Hematopoietic multipotent progenitor cell treated with erythropoietin and hydrocortisone succinate and interleukin-3 and kit ligand, for 4 days (in vitro differentiated cells): ENCODE data around the gene ADGRB3.
"Not testable (repeated sequence)": the region's sequence is repeated elsewhere in the genome, so short reads cannot be mapped to it uniquely, and the experiment has no call there.

Source experiments
- DNase-seq: peaks from one replicate; pipeline ENCODE4 v3.0.0-alpha.2; 2015

ADGRB3 gene

DNA sequence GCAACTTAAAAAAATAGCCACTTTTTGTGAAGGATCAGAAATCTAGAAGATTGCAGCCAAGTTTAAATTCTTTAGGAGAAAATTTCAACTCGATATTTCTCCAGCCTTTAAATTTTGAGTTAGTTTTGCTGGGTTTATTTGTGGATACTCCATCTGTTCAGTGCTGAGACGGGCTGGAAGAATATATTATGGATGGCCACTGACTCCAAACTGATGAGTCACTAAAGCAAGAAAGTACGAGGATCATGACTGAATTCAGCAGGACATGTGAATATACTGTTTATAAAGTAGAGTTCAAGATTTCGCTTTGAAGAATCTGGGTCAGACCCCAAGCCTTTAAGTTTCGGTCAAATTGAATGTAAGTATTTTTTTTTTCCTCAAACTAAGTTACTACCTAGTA, 199.5 kb downstream of the ADGRB3 start:
- no peak for DNase-seq

DNA sequence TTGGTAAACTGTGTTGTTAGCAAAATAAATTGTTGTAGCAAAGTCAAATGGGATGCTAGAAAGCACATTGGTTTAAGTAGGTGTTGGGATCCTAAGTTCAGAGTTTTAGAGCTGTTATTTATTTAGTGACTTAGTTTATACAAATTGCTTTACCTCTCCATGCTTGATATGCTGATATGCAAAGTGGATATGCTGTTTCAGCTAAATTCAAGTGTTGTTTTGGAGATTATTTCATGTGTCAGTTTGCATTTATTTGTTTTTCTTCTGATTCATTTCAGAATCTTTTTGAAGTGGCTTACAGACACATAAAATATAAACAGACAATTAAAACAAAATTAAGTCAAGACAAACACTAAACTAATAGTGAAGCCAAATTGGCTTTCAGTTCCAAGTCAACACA, 203.5 kb downstream of the ADGRB3 start:
- DNase-seq = no peak

DNA sequence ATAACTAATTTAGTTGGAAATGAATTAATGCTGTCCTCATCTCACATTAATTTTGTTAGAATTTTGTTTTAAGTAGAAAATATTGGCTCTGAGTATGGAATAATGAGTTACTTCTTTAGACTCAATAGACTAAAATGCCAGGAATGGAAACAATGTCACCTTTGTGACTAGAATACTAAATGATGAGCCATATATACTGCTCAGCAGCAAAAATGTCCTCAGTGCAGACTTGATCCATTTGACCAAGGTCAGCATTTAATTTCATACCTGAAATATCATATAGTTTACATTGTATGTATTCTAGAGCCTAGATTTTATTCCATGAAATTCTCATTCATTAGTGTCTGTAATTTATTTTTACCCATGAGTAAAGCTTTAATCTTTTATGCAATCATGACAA, 217.7 kb downstream of the ADGRB3 start:
- no peak for DNase-seq

DNA sequence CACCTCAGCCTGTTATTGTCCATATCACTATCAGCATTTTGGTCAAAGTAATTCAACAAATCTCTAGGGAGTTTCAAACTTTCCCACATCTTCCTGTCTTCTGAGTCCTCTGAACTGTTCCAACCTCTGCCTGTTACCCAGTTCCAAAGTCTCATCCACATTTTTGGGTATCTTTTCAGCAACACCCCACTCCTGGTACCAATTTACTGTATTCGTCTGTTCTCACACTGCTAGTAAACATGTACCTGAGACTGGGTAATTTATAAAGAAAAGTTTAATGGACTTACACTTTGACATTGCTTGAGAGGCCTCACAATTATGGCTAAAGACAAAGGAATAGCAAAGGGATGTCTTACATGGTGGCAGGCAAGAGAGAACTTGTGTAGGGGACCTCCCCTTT, 224.2 kb downstream of the ADGRB3 start:
- no peak for DNase-seq

DNA sequence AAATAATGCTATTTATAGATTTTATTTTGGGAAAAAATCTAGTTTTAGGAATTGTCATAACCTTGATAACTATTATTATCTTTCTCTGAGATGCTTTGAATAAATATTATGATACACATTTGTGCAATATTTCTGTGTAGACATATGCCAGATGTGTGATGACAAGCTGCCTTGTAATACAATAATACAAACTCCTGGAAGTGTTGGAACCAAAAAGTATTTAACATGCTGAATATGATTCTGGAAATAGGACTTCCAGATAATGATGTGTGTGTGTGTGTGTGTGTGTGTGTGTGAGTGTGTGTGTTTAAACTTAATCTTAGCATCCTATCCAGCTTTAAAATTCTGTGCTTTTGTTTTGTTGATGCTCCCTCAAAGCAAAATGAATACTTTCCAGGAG, 233.6 kb downstream of the ADGRB3 start:
- no peak for DNase-seq

DNA sequence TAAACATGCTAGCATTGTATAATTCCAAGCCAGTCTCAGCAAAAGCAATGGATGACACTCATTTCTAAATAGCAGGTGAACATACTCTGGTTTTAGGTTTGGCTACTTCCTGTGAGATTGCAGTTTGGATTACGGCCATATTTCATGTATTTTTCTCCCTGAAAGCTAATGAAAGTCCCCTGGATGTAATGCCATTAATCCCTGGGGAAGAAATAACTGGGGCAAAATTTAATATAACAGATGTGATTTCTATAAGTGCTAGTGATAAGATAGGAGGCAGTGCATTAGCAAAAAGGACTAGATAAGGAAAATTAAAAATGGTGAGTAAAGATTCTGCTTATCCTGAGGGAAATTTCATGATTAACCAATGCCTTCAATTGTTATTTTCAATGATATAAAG, 238.2 kb downstream of the ADGRB3 start:
- DNase-seq = no peak

DNA sequence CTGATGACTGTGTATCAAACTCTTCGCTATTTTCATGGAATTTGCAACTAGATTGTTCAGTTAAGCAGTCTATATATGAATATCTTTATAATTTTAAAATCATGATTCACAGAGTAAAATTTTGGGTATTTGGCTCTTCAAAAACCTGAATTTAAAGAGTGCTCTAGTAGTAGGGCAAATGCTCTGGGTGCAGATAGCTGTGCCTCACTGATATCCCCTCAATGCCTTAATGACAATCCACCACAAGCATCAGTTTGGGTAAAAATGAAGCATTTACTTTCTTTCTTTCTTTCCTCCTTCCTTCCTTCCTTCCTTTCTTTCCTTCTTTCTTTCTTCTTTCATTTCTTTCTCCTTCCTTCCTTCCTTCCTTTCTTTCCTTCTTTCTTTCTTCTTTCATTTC, 239.7 kb downstream of the ADGRB3 start:
- DNase-seq = no peak

DNA sequence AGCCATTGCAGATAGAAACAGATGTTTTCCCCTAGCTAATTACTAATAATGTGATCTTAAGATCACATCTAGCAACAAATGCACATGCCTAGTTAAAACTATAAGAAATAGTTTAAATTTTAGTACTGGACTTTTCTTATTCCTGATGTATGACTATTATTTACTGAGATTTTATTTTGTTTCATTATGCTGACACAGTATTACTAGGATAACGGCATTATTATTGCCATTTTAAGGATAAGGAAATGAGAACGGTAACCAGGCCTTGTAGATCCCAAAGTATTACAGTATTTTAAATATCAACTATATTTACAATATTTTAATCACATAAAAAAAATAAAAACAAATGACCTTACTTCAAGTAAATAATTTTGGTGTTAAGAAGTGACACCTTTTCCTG, 240.3 kb downstream of the ADGRB3 start:
- no peak for DNase-seq

DNA sequence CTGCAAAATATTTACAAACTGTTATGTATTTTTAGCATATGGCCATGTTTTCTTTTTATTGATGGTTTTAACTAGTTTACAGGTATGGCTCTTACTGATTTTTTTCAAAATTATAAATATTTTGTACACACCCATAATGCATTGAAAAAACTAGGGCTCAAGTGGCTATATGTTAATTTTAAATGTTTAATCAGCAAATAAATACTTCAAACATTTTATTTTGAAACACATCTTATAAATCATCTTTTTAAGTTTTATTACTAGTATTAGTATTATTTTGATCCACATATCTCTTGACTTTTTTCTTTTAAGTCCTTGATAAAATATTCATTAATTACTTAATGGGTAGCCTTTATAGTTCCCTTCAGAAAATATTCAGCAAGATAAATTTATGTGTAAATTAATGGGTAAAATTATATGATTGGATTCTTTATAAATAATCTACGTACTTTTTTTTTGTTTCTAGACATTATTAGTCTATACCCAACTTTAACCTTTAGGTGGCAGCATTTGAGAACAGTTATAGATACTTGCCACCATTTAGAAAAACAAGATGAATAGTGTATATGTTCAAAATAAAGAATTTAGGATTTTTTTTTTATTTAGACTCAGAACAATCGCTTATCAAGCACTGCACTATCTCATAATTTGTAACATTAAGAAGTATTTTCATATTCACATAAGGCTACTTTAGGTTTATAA, 241.9 kb downstream of the ADGRB3 start:
- peak; percentile 59 for DNase-seq

DNA sequence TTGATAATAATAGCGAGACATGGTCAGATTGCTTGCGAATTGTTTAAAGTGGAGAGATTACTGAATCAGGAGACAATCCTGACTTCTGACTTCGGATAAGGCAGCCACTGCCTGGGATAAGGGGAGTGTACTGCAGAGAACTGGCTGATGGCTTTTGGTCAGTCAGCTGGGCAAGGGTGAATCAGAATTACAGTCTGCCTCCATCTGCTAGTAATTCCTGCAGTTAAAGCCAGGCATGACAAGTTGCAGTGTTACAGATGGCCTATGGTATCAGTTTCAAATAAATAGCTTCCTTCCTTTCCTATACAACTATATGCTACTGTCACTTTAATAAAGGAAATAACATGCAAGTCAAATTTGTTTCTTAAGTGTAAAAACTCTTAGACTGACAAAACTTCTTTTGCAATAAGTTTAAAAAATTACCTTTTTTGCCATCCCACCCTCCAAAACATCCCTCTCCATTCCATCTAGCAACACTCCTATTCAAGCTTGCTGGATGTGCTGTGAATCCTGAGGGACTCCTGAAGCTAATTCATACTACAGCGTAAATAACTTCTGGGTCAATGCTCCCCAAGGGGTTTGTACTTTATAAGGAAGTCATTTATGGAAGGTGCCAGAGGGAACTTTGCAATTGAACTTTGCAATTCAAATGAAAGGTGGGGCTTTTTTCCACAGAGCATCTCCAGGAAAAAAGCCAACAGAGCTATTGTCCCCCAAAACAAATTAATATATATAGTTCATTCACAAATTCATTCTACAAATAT, 245.2 kb downstream of the ADGRB3 start:
- no peak for DNase-seq

DNA sequence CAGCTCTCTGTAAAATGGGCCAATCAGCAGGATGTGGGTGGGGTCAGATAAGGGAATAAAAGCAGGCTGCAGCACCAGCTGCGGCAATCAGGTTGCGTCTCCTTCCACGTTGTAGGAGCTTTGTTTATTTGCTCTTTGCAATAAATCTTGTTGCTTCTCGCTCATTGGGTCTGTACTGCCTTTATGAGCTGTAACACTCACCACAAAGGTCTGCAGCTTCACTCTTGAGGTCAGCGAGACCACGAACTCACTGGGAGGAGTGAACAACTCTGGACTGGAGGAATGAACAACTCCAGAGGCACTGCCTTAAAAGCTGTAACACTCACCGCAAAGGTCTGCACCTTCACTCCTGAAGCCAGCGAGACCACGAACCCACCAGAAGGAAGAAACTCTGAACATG, 248.2 kb downstream of the ADGRB3 start:
- not testable (repeated sequence) for DNase-seq

DNA sequence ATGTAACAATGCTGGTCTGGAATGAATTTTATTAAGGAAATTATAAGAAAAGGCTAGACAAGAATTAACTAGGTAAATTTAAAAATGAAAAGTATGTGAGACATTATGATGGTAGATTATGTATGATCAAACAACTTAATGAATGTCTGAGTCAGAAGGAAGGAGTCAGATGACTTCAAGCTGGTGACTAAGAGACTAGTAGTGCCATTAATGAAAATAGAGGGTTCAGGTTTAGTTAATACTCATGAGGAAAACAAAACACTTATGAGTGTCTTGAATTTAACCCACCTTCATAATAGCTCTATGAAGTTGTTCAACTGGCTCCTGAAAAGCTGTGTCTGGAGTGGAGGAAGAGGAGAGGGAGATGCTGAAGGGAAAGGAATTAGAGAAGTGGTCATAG, 256.3 kb downstream of the ADGRB3 start:
- no peak for DNase-seq

DNA sequence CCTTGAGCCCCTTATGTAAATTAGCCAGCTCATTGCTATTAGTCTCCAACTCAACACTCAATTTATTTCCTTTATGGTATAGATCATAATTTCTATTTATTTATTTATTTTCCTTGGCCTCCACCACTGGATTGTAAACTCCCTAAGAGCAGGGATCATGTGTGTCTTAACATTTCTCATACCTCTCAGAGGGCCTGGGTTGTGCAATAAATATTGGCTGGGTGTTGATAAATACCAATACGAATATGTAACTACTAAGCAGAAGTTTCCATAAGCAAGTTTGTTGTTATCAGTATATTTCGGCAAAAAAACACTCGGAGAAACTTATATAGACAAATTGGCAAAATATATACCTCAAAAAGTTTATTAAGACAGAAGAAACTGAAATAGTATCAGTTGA, 257.4 kb downstream of the ADGRB3 start:
- DNase-seq = no peak

DNA sequence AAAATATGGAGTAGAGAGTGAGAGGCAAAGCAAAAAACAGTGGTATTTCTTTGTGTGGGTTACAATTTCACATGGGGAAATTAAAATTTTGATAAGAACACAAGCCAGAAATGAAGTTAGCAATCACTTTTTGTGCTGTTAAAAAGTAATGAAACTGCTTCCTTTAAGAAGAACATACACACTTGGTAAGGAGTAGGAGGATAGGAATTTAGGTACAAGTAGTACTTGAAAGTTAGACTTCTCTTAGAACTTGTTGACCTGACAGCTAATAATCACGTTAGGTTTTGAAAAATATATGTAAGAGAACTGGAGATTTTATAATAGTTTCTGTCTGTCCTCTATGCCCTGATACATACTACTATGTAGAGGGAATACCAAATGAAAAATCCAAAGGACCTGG, 260.8 kb downstream of the ADGRB3 start:
- no peak for DNase-seq

DNA sequence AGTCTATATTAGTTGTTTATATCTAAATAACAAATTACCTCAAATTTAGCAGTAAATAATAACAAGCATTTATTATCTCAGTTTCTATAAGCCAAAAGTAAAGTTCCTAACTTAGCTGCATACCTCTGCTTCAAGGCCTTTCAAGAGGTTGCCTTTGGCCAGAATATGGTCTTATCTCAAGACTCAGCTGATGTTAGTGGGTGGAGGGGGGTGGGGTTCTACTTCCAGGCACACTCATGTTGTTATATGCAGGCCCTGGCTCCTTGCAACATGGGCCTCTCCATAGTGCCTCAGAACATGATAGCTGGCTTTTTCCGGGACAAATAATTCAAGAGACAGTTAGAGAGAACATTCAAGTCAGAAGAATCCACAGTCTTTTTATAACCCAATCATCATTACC, 266.0 kb downstream of the ADGRB3 start:
- peak; percentile 5 for DNase-seq

DNA sequence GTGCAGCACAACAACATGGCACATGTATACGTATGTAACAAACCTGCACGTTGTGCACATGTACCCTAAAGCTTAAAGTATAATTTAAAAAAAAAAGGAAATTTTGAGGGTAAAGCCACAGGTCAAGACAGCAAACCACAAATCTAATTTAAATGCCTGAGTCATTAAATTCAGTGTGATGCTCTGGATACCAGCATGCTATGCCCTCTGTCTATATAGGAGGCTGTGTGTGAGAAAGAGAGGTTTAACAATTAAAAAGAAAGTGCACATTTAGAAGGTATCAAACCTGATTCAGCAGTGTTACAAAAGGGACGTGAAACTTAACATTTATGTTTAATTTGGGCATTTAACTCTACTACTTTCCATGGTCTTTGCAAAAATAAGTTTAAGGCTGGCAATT, 276.3 kb downstream of the ADGRB3 start:
- DNase-seq = no peak

DNA sequence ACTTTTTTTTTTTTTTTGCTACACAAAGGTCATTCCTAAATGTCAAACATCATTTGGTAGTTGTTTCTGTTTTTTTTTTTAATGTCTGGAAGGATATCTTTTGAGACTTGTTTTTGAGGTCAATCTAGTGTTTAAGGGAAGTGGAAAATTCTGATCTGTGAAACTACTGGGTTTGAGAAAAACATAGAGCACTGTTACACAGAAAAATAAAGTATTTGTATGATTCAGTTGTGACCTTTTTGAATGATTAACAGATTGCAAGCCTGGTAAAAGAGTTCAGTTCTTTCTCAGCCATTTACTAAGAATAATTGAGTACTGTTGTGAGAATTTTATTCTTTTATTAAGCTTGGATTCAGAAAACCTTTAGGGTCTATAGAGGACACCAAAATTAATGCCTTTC, 276.7 kb downstream of the ADGRB3 start:
- no peak for DNase-seq

DNA sequence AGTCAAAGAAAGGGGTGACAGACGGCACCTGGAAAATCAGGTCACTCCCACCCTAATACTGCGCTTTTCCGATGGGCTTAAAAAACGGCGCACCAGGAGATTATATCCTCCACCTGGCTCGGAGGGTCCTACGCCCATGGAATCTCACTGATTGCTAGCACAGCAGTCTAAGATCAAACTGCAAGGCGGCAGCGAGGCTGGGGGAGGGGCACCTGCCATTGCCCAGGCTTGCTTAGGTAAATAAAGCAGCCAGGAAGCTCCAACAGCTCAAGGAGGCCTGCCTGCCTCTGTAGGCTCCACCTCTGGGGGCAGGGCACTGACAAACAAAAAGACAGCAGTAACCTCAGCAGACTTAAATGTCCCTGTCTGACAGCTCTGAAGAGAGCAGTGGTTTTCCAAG, 277.7 kb downstream of the ADGRB3 start:
- not testable (repeated sequence) for DNase-seq

DNA sequence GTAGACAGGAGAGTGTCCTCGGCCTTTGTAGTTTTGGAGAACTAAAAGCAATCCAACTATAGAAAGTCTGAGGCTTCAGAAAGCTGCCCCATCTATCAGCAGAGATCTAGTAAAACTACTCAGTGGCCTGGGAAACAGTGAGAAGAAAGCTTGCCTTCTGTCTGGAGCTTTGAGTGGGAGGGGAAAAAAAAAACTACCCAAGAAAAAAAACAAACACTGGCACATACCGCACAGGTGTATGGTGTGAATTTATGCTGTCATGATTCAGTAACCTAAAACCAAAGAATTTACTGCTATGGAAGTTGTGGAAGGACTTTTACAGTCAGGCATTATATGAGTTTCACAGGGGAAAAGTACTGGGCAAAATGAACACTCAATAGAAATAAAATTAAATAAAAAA, 280.5 kb downstream of the ADGRB3 start:
- DNase-seq = no peak

DNA sequence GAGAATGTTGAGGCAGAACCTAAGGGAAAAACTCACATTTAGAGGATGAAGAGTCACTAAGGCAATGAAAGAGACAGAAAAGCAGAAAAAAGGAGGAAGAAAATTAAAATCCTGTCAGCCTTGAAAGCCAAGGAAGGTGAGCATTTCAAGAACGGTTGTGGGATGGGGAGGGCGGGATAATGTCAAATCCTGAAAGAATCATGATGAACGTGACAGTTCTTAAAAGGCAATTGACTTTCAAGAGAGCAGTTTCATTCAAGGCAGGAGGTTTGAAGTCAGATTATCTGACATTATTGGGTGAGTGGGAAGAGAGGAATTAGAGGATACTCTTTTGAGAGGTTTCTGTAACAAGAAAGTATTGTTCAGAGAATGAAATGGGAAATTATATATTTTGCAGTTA, 284.5 kb downstream of the ADGRB3 start:
- DNase-seq = no peak

DNA sequence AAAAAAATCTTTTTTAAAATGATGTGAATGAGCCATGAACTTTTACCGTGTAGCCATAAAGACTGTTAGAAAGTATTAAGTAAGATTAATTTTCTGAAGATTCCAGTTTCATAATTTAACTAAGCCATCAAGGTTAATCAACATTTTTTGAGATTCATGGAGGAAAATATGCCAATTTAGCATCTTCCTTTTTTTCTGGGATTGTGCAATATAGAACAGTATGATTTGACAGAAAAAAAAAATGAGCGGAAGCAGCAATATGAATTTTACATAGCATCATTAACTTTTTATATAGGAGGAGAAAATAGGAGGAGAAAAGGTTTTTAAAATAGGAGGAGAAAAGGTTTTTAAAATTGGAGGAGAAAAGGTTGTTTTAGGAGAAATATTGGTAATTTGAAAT, 306.3 kb downstream of the ADGRB3 start:
- no peak for DNase-seq

DNA sequence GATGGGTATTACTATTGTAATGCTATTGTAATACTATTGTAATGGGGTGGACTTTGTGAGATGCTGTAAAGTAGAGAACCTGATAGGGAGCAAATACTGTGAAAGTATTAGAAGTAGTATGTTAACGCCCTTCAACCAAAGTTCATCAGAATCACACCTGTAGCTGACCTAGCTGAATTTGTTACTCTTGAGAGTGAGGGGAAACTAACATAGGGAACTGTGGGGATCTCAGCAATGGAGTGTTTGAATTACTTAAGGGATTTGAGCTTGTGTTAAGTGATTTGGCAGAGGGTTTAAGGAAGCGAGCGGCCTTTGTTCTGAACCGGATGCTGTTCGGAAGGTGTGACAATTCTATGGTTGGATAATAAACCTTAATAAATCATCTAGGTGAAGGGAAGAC, 312.6 kb downstream of the ADGRB3 start:
- no peak for DNase-seq

DNA sequence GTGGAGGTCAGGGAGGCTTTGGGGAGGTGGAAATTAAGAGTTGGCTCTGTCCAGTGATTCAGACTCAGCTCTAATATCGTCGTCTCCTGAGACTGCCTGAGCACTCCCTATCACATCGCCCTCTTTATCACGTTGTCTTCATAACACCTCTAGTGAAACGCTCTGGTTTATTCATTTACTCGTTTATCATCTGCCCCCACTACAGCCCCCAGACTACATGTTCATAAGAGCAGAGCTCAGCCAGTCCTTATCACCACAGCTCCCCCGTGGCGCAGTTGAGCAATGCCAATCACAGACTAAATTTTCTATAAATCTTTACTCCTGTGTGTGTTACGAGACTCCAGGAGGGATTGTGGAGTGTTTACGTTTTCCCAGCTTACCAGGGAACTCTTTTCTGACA, 316.2 kb downstream of the ADGRB3 start:
- DNase-seq = no peak

DNA sequence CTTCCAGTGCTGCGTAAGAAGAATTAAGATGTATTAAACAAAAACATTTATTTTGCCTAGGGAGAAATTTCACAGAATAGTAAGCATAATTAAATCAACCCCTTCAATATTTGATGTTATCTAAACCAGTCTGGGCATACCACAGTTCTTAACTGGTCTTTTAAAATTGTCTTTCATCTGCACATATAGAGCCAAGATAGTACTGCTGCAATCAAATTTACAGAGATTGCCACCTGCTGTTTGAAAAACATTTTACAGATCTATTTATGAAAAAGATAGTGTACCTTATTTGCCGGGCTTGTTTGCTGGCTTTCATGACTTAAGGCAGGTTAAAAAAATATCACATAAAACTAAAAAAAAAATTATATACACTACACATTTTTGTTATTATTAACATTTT, 323.2 kb downstream of the ADGRB3 start:
- peak; percentile 43 for DNase-seq
